NOMO-1 treated with DMSO at 0.1 percent for 48 hours (cell line): ENCODE data around the gene SYT3.
A peak's percentile ranks its signal among the peaks of the same experiment; 100 is the strongest.
"Not testable (repeated sequence)": the region's sequence is repeated elsewhere in the genome, so short reads cannot be mapped to it uniquely, and the experiment has no call there.

Experiments
- DNase-seq: peaks from one replicate; lab custom pipeline; 2025; ENCODE audit not compliant: unreplicated experiment; lab: John Stamatoyannopoulos, UW

The SYT3 gene

GRCh38 chr19:50640368-50640767 lies 687 bp upstream of the SYT3 start:
- DNase-seq = no peak

GRCh38 chr19:50638600-50638999 lies 1.1 kb downstream of the SYT3 start:
- DNase-seq = no peak

GRCh38 chr19:50636317-50637085 lies 3.2 kb downstream of the SYT3 start:
- no peak for DNase-seq

- DNase-seq = no peak
These were observed 5.7 kb downstream of the SYT3 start for GRCh38 chr19:50633973-50634372.

GRCh38 chr19:50633359-50633758 lies 6.3 kb downstream of the SYT3 start:
- DNase-seq = no peak

- no peak for DNase-seq
These were observed 7.4 kb downstream of the SYT3 start for GRCh38 chr19:50632151-50632835.

GRCh38 chr19:50629801-50630200 lies 9.9 kb downstream of the SYT3 start:
- DNase-seq = no peak

- no peak for DNase-seq
These were observed 10.5 kb downstream of the SYT3 start for GRCh38 chr19:50629194-50629593.

- no peak for DNase-seq
These were observed 11.1 kb downstream of the SYT3 start for GRCh38 chr19:50628551-50628950.

GRCh38 chr19:50628146-50628545 lies 11.5 kb downstream of the SYT3 start:
- no peak for DNase-seq

- DNase-seq = no peak
These were observed 12.9 kb downstream of the SYT3 start for GRCh38 chr19:50626795-50627194.

GRCh38 chr19:50626011-50626410 lies 13.7 kb downstream of the SYT3 start:
- no peak for DNase-seq

- no peak for DNase-seq
These were observed 14.6 kb downstream of the SYT3 start for GRCh38 chr19:50624949-50625600.

- DNase-seq = not testable (repeated sequence)
These were observed 19.2 kb downstream of the SYT3 start for GRCh38 chr19:50620394-50620906.

- DNase-seq = not testable (repeated sequence)
These were observed 20.5 kb downstream of the SYT3 start for GRCh38 chr19:50619184-50619583.

- not testable (repeated sequence) for DNase-seq
These were observed 21.3 kb downstream of the SYT3 start for GRCh38 chr19:50618379-50618778.

GRCh38 chr19:50612504-50613404 lies 26.9 kb downstream of the SYT3 start:
- peak; percentile 40 for DNase-seq

GRCh38 chr19:50607874-50608785 lies 31.6 kb downstream of the SYT3 start:
- peak; percentile 94 for DNase-seq

- DNase-seq = no peak
These were observed 32.3 kb downstream of the SYT3 start for GRCh38 chr19:50607388-50607787.
